Thyroid gland (tissue), 4 donors: ENCODE data around the gene STIM2.

ENCODE experiments used
- POLR2A ChIP-seq, 2 donors: fragments of 450-650 bp; IDR thresholded peaks; one replicate each; pipeline ENCODE4 v1.6.1; 2017; ENCODE audit warnings: antibody characterized with exemption in 2 of 2, mild to moderate bottlenecking in 2 of 2, moderate library complexity in 1 of 2
- TF ChIP-seq, protein P1 (sequence below), 6 experiments: fragments of 200-600 bp in 3 of 6; fragments of 450-650 bp in 3 of 6; sonication (generic) in 3 of 6; IDR thresholded peaks; one replicate each; pipeline ENCODE4 v1.5.1; 2016 to 2019; ENCODE audit warnings: antibody characterized with exemption in 6 of 6, mild to moderate bottlenecking in 2 of 6, inconsistent platforms in 1 of 6, moderate library complexity in 1 of 6

GRCh38 chr4:26884486-26884988 is 23.9 kb downstream of the STIM2 start:
- TF ChIP-seq, protein P1, sequence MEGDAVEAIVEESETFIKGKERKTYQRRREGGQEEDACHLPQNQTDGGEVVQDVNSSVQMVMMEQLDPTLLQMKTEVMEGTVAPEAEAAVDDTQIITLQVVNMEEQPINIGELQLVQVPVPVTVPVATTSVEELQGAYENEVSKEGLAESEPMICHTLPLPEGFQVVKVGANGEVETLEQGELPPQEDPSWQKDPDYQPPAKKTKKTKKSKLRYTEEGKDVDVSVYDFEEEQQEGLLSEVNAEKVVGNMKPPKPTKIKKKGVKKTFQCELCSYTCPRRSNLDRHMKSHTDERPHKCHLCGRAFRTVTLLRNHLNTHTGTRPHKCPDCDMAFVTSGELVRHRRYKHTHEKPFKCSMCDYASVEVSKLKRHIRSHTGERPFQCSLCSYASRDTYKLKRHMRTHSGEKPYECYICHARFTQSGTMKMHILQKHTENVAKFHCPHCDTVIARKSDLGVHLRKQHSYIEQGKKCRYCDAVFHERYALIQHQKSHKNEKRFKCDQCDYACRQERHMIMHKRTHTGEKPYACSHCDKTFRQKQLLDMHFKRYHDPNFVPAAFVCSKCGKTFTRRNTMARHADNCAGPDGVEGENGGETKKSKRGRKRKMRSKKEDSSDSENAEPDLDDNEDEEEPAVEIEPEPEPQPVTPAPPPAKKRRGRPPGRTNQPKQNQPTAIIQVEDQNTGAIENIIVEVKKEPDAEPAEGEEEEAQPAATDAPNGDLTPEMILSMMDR (IDR thresholded peaks at IDR 0.05) = no peak
- no peak for TF ChIP-seq POLR2A (IDR thresholded peaks at IDR 0.05)
